Measurements from ENCODE around the gene TMPRSS13. TPM values are rescaled to one million over a fixed set of nuclear protein-coding genes. Genes with fewer than 3 reads are reported as not detected.
"Not testable (repeated sequence)": the region's sequence is repeated elsewhere in the genome, so short reads cannot be mapped to it uniquely, and the experiment has no call there.

The TMPRSS13 gene
- total RNA-seq: not detected

- Histone ChIP-seq H3K9me3 (no peaks in the 10 kb centered on the region), H3K4me3 (no peak within 1 kb of the TSS), H3K36me3 (no peaks in the 10 kb centered on the region), H3K4me1 (peaks cover 0 to 2% (median 0%) of the 10 kb centered on the region in 4 donors), H3K27me3 (peaks cover 0 to 8% (median 0%) of the 10 kb centered on the region in 4 donors), H3K27ac (replicated peaks in 1 of 4) (no peak within 1 kb of the TSS)
- WGBS: 73% methylated on average over 10 of the region's 13 CpGs
- DNase-seq (ENCODE audit: extremely low spot score): no peak
- intact Hi-C loops (cut with DNase I): no loop called here
- TF ChIP-seq POLR2A (IDR thresholded peaks at IDR 0.05; ENCODE audit: low read depth) (no peak), POLR2AphosphoS5 (IDR thresholded peaks at IDR 0.05) (no peak), EP300 (IDR thresholded peaks at IDR 0.05) (no peak), CTCF (IDR thresholded peaks at IDR 0.05) (no peak)
These were observed at the start of gene TMPRSS13 for GRCh38 chr11:117929142-117929915. TSS of gene TMPRSS13 (minus strand) at chr11:117929402. CDS start at chr11:117929307, 95 bp downstream.

- peak; percentile 17 for DNase-seq (ENCODE audit: extremely low spot score)
- no peaks in the 10 kb centered on the region for H3K36me3 ChIP-seq
- peaks cover 0 to 10% (median 0%) of the 10 kb centered on the region in 4 donors for H3K4me1 ChIP-seq
- no peak overlapping the region for H3K4me3 ChIP-seq
- intact Hi-C loops (cut with DNase I): no loop called here
- H3K27ac ChIP-seq (replicated peaks in 1 of 4): peak overlapping the region in 1 of 4 donors; percentile 43
- WGBS: 92% methylated on average over 2 of the region's 4 CpGs
- peaks cover 0 to 19% (median 2%) of the 10 kb centered on the region in 4 donors for H3K27me3 ChIP-seq
- no peak for TF ChIP-seq POLR2A (IDR thresholded peaks at IDR 0.05; ENCODE audit: low read depth)
- H3K9me3 ChIP-seq: no peaks in the 10 kb centered on the region
These were observed 49.8 kb upstream of the TMPRSS13 start for GRCh38 chr11:117978991-117979390.

GRCh38 chr11:117978291-117978910 lies 49.2 kb upstream of the TMPRSS13 start:
- H3K27me3 ChIP-seq: peaks cover 0 to 19% (median 2%) of the 10 kb centered on the region in 4 donors
- H3K4me1 ChIP-seq; H3K36me3 ChIP-seq; H3K9me3 ChIP-seq; intact Hi-C loops (cut with DNase I); H3K4me3 ChIP-seq; H3K27ac ChIP-seq (replicated peaks in 1 of 4): not testable (repeated sequence)
- peak; percentile 57 for DNase-seq (ENCODE audit: extremely low spot score)
- 100% methylated on average over 1 of the region's 36 CpGs for WGBS

- intact Hi-C loops (cut with DNase I); H3K4me1 ChIP-seq; DNase-seq (ENCODE audit: extremely low spot score); H3K4me3 ChIP-seq; H3K9me3 ChIP-seq; H3K27ac ChIP-seq (replicated peaks in 1 of 4); H3K36me3 ChIP-seq: not testable (repeated sequence)
- peaks cover 0 to 19% (median 2%) of the 10 kb centered on the region in 4 donors for H3K27me3 ChIP-seq
- 92% methylated on average over 20 of the region's 23 CpGs for WGBS
These were observed 48.5 kb upstream of the TMPRSS13 start for GRCh38 chr11:117977612-117978264.

- 76% methylated on average over 5 of the region's 5 CpGs for WGBS
- Histone ChIP-seq H3K27me3 (peaks cover 0 to 19% (median 2%) of the 10 kb centered on the region in 4 donors), H3K4me3 (no peak overlapping the region), H3K27ac (replicated peaks in 1 of 4) (no peak overlapping the region), H3K9me3 (no peaks in the 10 kb centered on the region), H3K36me3 (no peaks in the 10 kb centered on the region), H3K4me1 (peaks cover 0 to 10% (median 0%) of the 10 kb centered on the region in 4 donors)
- TF ChIP-seq POLR2AphosphoS5 (IDR thresholded peaks at IDR 0.05) (no peak), CTCF (IDR thresholded peaks at IDR 0.05) (no peak), EP300 (IDR thresholded peaks at IDR 0.05) (no peak), POLR2A (IDR thresholded peaks at IDR 0.05; ENCODE audit: low read depth) (no peak)
- intact Hi-C loops (cut with DNase I): no loop called here
- no peak for DNase-seq (ENCODE audit: extremely low spot score)
These were observed 47.8 kb upstream of the TMPRSS13 start for GRCh38 chr11:117977029-117977428.

- 84% methylated on average over 4 of the region's 4 CpGs for WGBS
- TF ChIP-seq CTCF (IDR thresholded peaks at IDR 0.05): no peak
- no peak for TF ChIP-seq EP300 (IDR thresholded peaks at IDR 0.05)
- no peak for TF ChIP-seq POLR2A (IDR thresholded peaks at IDR 0.05; ENCODE audit: low read depth)
- TF ChIP-seq POLR2AphosphoS5 (IDR thresholded peaks at IDR 0.05): no peak
- H3K27ac ChIP-seq (replicated peaks in 1 of 4): no peak overlapping the region
These were observed 47.2 kb upstream of the TMPRSS13 start for GRCh38 chr11:117976445-117976844.

More at GRCh38 chr11:117976445-117976844, 47.2 kb upstream of the TMPRSS13 start:
- DNase-seq (ENCODE audit: extremely low spot score): no peak
- H3K36me3 ChIP-seq: no peaks in the 10 kb centered on the region
- H3K4me1 ChIP-seq: peaks cover 0 to 10% (median 0%) of the 10 kb centered on the region in 4 donors
- H3K27me3 ChIP-seq: peaks cover 0 to 19% (median 2%) of the 10 kb centered on the region in 4 donors
- intact Hi-C loops (cut with DNase I): no loop called here
- no peaks in the 10 kb centered on the region for H3K9me3 ChIP-seq
- no peak overlapping the region for H3K4me3 ChIP-seq
